HepG2 (cell line): ENCODE data around the gene EMILIN1. TPM values are rescaled to one million over a fixed set of nuclear protein-coding genes. Genes with fewer than 3 reads are reported as not detected.

Experiments
- ADNP ChIP-seq: sonication (generic); formaldehyde crosslinking; IDR thresholded peaks from 2 replicates; pipeline ENCODE4 v1.4.0; 2020; ENCODE audit warnings: missing genetic modification reagents
- ATF7-NPFF ChIP-seq: sonication (generic); formaldehyde crosslinking; IDR thresholded peaks from 2 replicates; pipeline ENCODE4 v1.8.1; 2023; ENCODE audit warnings: mild to moderate bottlenecking, low read depth, missing genetic modification reagents, moderate library complexity
- BRD4 ChIP-seq: sonication (generic); formaldehyde crosslinking; IDR thresholded peaks from 2 replicates; pipeline ENCODE4 v1.4.0; 2020; ENCODE audit warnings: missing genetic modification reagents
- DNMT1 ChIP-seq: sonication (generic); formaldehyde crosslinking; IDR thresholded peaks from 2 replicates; pipeline ENCODE4 v1.5.1; 2020; ENCODE audit warnings: mild to moderate bottlenecking, missing genetic modification reagents
- GZF1 ChIP-seq: sonication (generic); formaldehyde crosslinking; IDR thresholded peaks from 2 replicates; pipeline ENCODE4 v1.5.1; 2020; ENCODE audit warnings: mild to moderate bottlenecking, missing genetic modification reagents
- KDM6A ChIP-seq: IDR thresholded peaks from 2 replicates; pipeline ENCODE4 v1.6.1; 2016; ENCODE audit warnings: low read depth
- MZF1 ChIP-seq: sonication (generic); formaldehyde crosslinking; IDR thresholded peaks from 2 replicates; pipeline ENCODE4 v1.8.1; 2023; ENCODE audit warnings: mild to moderate bottlenecking, missing genetic modification reagents, borderline replicate concordance
- SMAD9 ChIP-seq: sonication (generic); formaldehyde crosslinking; IDR thresholded peaks from 2 replicates; pipeline ENCODE4 v1.5.1; 2020; ENCODE audit warnings: mild to moderate bottlenecking, missing genetic modification reagents
- TCF7 ChIP-seq: sonication (generic); IDR thresholded peaks from 2 replicates; pipeline ENCODE4 v1.6.1; 2016; ENCODE audit warnings: antibody characterized with exemption, low read depth
- ZFX ChIP-seq: sonication (generic); formaldehyde crosslinking; IDR thresholded peaks from 2 replicates; pipeline ENCODE4 v1.4.0; 2020; ENCODE audit warnings: mild to moderate bottlenecking, low read depth, missing genetic modification reagents, moderate library complexity
- ZNF160 ChIP-seq: sonication (generic); formaldehyde crosslinking; IDR thresholded peaks from 2 replicates; pipeline ENCODE4 v1.8.0; 2022; ENCODE audit warnings: mild to moderate bottlenecking, inconsistent platforms, missing genetic modification reagents
- ZNF251 ChIP-seq: sonication (generic); formaldehyde crosslinking; IDR thresholded peaks from 2 replicates; pipeline ENCODE4 v1.9.0; 2021; ENCODE audit warnings: mild to moderate bottlenecking, missing genetic modification reagents
- ZNF772 ChIP-seq: sonication (generic); formaldehyde crosslinking; IDR thresholded peaks from 2 replicates; pipeline ENCODE4 v1.5.0; 2020; ENCODE audit warnings: mild to moderate bottlenecking, missing genetic modification reagents
- ZNF790 ChIP-seq: sonication (generic); formaldehyde crosslinking; IDR thresholded peaks from 2 replicates; pipeline ENCODE4 v1.8.0; 2022; ENCODE audit warnings: missing genetic modification reagents, mild to moderate bottlenecking, borderline replicate concordance
- polyA plus RNA-seq, 8 experiments: library from polyadenylated mRNA; depleted of rRNA in 3 of 8; stranded (reverse) in 7 of 8; unstranded in 1 of 8; fragments of >200 nt; fragmentation: Illumina TruSeq in 4 of 8; extraction: Trizol in 4 of 8; gene quantifications; 2 replicates each; pipeline versions ENCODE4 v1.2.1 to v1.2.3, GENCODE V29; 2011 to 2016; ENCODE audit warnings: low read depth in 4 of 8, missing spikeins in 1 of 8, mixed read lengths in 1 of 8; ENCODE audit not compliant: insufficient read depth in 1 of 8
- total RNA-seq, 5 experiments: library from RNA; depleted of rRNA; stranded (reverse); fragments of >200 nt; fragmentation: Illumina TruSeq; extraction: Trizol; gene quantifications; 2 replicates each; pipeline ENCODE4 v1.2.3, GENCODE V29; 2016; ENCODE audit warnings: low read depth in 1 of 5
- TF ChIP-seq, protein P1 (sequence below): sonication (generic); formaldehyde crosslinking; IDR thresholded peaks from 2 replicates; pipeline ENCODE4 v1.4.0; 2020; ENCODE audit warnings: missing genetic modification reagents
- TF ChIP-seq, protein P2 (sequence below): IDR thresholded peaks from 2 replicates; pipeline ENCODE4 v1.6.1; 2016; ENCODE audit warnings: mild to moderate bottlenecking
- TF ChIP-seq, protein P3 (sequence below): sonication (generic); formaldehyde crosslinking; IDR thresholded peaks from 2 replicates; pipeline ENCODE4 v1.4.0; 2020; ENCODE audit warnings: mild to moderate bottlenecking, missing genetic modification reagents
- TF ChIP-seq, protein P4 (sequence below): sonication (generic); formaldehyde crosslinking; IDR thresholded peaks from 2 replicates; pipeline ENCODE4 v1.8.0; 2023; ENCODE audit warnings: mild to moderate bottlenecking, missing genetic modification reagents
- TF ChIP-seq, protein P5 (sequence below), 2 experiments: fragments of 450-650 bp in 1 of 2; sonication (generic) in 1 of 2; formaldehyde crosslinking; IDR thresholded peaks; 2 replicates each; pipeline versions ENCODE4 v1.5.0 to v1.8.0; 2020 to 2022; ENCODE audit warnings: mild to moderate bottlenecking in 1 of 2, missing genetic modification reagents in 1 of 2

Gene EMILIN1
- total and polyA plus RNA-seq, 2 of the 13 experiments (the other 11 are each of a cell fraction or from before 2014, with no cell fraction given), result 8.1 to 9.7 TPM

DNA sequence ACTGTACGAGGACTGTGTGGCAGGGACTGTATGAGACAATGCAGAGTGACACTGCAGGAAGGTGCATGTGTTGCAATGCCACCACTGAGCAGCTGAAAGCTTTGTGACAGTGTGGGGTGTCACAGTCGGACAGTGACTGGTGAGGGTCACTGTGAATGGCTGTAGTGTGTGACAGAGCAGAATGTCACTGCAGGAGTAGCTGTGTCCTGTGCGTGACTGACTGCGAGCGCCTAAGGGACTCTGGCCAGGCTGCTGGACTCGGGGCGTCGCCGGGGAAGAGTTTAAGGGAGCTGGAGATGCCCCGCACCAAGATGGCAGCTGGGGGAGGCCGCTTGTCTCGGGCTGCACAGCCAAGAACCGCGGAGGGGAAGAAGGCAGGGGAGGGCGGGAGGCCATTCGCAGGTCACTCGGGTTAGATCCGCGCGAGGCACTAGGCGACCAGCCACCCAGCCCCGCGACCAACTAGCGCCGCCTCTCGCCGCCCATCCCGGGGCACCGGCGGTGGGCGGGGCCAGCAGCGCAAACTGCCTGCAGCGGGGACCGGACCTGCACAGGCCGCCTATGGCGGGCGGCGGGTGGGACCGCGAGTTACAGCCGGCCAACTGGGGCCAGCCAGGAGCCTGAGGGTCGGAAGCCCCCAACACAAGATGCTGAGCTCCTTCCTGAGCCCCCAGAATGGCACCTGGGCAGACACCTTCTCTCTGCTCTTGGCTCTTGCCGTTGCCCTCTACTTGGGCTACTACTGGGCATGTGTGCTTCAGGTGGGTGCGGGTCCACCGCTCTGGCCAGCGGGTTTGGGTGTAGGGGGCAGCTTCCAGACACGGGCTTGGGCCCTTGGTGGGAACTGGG lies 45.1 kb downstream of the EMILIN1 start, which contains the start of gene ABHD1 (continued):
- TF ChIP-seq, protein P1, sequence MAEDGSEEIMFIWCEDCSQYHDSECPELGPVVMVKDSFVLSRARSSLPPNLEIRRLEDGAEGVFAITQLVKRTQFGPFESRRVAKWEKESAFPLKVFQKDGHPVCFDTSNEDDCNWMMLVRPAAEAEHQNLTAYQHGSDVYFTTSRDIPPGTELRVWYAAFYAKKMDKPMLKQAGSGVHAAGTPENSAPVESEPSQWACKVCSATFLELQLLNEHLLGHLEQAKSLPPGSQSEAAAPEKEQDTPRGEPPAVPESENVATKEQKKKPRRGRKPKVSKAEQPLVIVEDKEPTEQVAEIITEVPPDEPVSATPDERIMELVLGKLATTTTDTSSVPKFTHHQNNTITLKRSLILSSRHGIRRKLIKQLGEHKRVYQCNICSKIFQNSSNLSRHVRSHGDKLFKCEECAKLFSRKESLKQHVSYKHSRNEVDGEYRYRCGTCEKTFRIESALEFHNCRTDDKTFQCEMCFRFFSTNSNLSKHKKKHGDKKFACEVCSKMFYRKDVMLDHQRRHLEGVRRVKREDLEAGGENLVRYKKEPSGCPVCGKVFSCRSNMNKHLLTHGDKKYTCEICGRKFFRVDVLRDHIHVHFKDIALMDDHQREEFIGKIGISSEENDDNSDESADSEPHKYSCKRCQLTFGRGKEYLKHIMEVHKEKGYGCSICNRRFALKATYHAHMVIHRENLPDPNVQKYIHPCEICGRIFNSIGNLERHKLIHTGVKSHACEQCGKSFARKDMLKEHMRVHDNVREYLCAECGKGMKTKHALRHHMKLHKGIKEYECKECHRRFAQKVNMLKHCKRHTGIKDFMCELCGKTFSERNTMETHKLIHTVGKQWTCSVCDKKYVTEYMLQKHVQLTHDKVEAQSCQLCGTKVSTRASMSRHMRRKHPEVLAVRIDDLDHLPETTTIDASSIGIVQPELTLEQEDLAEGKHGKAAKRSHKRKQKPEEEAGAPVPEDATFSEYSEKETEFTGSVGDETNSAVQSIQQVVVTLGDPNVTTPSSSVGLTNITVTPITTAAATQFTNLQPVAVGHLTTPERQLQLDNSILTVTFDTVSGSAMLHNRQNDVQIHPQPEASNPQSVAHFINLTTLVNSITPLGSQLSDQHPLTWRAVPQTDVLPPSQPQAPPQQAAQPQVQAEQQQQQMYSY (CRISPR knock-in tag), result no peak
- no peak for TF ChIP-seq KDM6A
- TF ChIP-seq, protein P2, sequence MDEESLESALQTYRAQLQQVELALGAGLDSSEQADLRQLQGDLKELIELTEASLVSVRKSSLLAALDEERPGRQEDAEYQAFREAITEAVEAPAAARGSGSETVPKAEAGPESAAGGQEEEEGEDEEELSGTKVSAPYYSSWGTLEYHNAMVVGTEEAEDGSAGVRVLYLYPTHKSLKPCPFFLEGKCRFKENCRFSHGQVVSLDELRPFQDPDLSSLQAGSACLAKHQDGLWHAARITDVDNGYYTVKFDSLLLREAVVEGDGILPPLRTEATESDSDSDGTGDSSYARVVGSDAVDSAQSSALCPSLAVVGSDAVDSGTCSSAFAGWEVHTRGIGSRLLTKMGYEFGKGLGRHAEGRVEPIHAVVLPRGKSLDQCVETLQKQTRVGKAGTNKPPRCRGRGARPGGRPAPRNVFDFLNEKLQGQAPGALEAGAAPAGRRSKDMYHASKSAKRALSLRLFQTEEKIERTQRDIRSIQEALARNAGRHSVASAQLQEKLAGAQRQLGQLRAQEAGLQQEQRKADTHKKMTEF (CRISPR knock-in tag), result peak; percentile 80; the same call in 1 of the 2 replicates
- peak; percentile 96; the same call in 1 of the 2 replicates for TF ChIP-seq DNMT1 (CRISPR knock-in tag)
- TF ChIP-seq ZNF772 (CRISPR knock-in tag), result 0 out of 2 replicates have a peak, but pooled peaks have one; percentile 35
- TF ChIP-seq ZFX, result peak; percentile 78
- TF ChIP-seq ZNF251 (CRISPR knock-in tag), result no peak
- TF ChIP-seq MZF1 (CRISPR knock-in tag), result 0 out of 2 replicates have a peak, but pooled peaks have one; percentile 32
- TF ChIP-seq TCF7, result no peak
- peak; percentile 25 for TF ChIP-seq BRD4 (CRISPR knock-in tag)
- TF ChIP-seq, protein P3, sequence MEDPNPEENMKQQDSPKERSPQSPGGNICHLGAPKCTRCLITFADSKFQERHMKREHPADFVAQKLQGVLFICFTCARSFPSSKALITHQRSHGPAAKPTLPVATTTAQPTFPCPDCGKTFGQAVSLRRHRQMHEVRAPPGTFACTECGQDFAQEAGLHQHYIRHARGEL (CRISPR knock-in tag), result no peak
- TF ChIP-seq, protein P4, sequence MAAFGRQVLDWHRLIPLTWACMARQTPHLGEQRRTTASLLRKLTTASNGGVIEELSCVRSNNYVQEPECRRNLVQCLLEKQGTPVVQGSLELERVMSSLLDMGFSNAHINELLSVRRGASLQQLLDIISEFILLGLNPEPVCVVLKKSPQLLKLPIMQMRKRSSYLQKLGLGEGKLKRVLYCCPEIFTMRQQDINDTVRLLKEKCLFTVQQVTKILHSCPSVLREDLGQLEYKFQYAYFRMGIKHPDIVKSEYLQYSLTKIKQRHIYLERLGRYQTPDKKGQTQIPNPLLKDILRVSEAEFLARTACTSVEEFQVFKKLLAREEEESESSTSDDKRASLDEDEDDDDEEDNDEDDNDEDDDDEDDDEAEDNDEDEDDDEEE (CRISPR knock-in tag), result peak; percentile 52; the same call in 1 of the 2 replicates
- 0 out of 2 replicates have a peak, but pooled peaks have one; percentile 33 for TF ChIP-seq ATF7-NPFF (CRISPR knock-in tag)
- TF ChIP-seq, protein P5, sequence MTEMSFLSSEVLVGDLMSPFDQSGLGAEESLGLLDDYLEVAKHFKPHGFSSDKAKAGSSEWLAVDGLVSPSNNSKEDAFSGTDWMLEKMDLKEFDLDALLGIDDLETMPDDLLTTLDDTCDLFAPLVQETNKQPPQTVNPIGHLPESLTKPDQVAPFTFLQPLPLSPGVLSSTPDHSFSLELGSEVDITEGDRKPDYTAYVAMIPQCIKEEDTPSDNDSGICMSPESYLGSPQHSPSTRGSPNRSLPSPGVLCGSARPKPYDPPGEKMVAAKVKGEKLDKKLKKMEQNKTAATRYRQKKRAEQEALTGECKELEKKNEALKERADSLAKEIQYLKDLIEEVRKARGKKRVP (CRISPR knock-in tag; IDR thresholded peaks at IDR 0.05), result 0 out of 4 replicates have a peak, but pooled peaks of 1 of the 2 experiments have one; percentile 19
- 0 out of 2 replicates have a peak, but pooled peaks have one; percentile 24 for TF ChIP-seq ZNF160 (CRISPR knock-in tag)
- TF ChIP-seq ZNF790 (CRISPR knock-in tag), result no peak
- TF ChIP-seq ADNP (CRISPR knock-in tag), result no peak
- TF ChIP-seq GZF1 (CRISPR knock-in tag), result peak; percentile 82; the same call in 1 of the 2 replicates
- peak; percentile 25; the same call in 1 of the 2 replicates for TF ChIP-seq SMAD9
